ENCODE data around the gene PHLDB3. TPM values are rescaled to one million over a fixed set of nuclear protein-coding genes. Genes with fewer than 3 reads are reported as not detected.
"Not testable (repeated sequence)": the region's sequence is repeated elsewhere in the genome, so short reads cannot be mapped to it uniquely, and the experiment has no call there.

The PHLDB3 gene
- total RNA-seq (10 to 100 TPM in 1 of 2 donors, 1 to 10 TPM in 1; 9.7 to 10.2 TPM), polyA plus RNA-seq (10 to 100 TPM in 1 of 2 donors, 1 to 10 TPM in 1; 4.8 to 18.5 TPM)
- long read RNA-seq, donor 1, partial matches to known transcripts: 3 of 25 reads
- long read RNA-seq, donor 1, other reads (novel, unspliced or antisense): 22 of 25 reads
- long read RNA-seq, donor 2, partial matches to known transcripts: 2 of 5 reads
- long read RNA-seq, donor 2, other reads (novel, unspliced or antisense): 3 of 5 reads

DNA sequence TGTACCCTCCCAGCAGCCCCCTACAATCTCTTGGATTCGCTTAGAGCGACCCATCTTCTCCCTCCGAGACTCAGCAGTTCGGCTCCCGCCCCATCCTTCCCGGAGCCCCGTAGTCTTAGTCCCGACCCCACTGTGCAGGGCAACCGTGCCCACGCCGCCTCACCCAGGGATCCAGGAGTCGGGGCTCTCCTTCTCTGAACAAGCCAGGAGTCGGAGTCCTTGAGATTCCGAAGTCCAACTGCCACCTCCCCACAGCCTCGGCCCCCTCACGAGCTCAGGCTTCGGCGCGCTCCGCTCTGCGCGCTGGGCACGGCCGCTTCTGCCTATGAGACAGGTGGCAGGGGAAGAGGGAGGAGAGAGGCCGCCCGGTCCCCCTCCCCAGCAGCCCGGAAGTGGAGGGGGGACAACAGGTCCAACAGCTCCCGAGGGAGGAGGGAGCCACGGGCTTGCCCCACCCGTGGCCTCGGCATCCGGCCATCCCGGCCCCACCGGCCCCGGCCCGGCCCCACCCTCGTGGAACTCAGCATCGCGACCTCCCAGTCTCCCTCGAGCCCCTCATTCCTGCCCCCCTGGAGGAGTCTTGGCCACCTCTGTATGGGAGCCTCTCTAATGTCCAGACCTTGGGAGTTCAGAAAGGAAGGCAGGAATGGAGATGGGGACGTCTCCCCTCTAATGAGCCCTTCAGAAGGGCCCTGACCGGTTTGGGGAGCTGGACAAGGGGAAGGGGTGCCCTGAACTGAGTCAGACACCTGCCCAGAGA, at the start of gene PHLDB3:
TSS of gene PHLDB3 (minus strand) at position 321 of the 760 bp plus-strand sequence. CDS start 628 bp downstream, outside the sequence.
- Histone ChIP-seq H3K27me3 (ENCODE audit: control insufficient read depth in 1 of 2, insufficient read depth in 2 of 2, low read length in 1 of 2) (no peaks in the 10 kb centered on the region), H3K36me3 (ENCODE audit: control insufficient read depth in 1 of 2, insufficient read depth in 2 of 2, low read length in 1 of 2) (peaks cover 1 to 2% of the 10 kb centered on the region in 2 donors), H3K27ac (ENCODE audit: low read depth in 1 of 2, low read length in 2 of 2) (peak within 1 kb of the TSS in 1 of 2 donors; percentile 69), H3K4me3 (ENCODE audit: low read length in 2 of 2) (peak within 1 kb of the TSS; percentile 53 to 84), H3K4me1 (ENCODE audit: control insufficient read depth in 1 of 2, insufficient read depth in 2 of 2, low read length in 2 of 2) (no peaks in the 10 kb centered on the region), H3K9me3 (ENCODE audit: control insufficient read depth, low read length) (no peaks in the 10 kb centered on the region)
- intact Hi-C loops (cut with DNase I): loop anchor here (1.0 to 5.0 kb wide), 2 partner anchors 41 to 42 kb away; no protein-coding TSS in a partner anchor
- 3% methylated on average over 36 to 42 of the region's 42 CpGs for WGBS, 2 donors
- ATAC-seq (ENCODE audit: low FRiP score) (peak; percentile 71), DNase-seq (peak in 1 of 2 donors; percentile 85)

DNA sequence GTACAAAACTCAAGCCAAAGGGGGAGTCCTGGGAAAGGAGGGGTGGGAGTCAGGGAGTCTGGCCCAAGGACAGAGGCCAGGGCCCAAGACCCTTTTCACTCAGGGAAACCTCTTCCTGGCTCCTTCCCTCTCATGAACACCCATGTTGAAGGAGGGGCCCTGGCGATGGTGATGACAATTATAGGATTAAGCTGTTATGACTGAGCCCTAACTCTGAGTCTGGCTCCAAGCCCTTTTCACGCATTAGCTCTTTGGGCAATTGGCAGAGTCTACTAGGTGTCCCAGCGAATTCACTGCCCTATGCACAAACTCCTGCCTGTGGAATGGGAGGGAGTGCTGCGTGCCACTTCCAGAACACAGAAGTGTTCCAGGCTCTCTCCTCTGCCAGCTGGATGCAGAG, 49.1 kb upstream of the PHLDB3 start:
- no peak for ATAC-seq (ENCODE audit: low FRiP score)
- Histone ChIP-seq H3K36me3 (ENCODE audit: control insufficient read depth in 1 of 2, insufficient read depth in 2 of 2, low read length in 1 of 2) (peaks cover 0 to 5% of the 10 kb centered on the region in 2 donors), H3K9me3 (ENCODE audit: control insufficient read depth, low read length) (no peaks in the 10 kb centered on the region), H3K4me1 (ENCODE audit: control insufficient read depth in 1 of 2, insufficient read depth in 2 of 2, low read length in 2 of 2) (no peaks in the 10 kb centered on the region), H3K27me3 (ENCODE audit: control insufficient read depth in 1 of 2, insufficient read depth in 2 of 2, low read length in 1 of 2) (no peaks in the 10 kb centered on the region), H3K4me3 (ENCODE audit: low read length in 2 of 2) (no peak overlapping the region), H3K27ac (ENCODE audit: low read depth in 1 of 2, low read length in 2 of 2) (no peak overlapping the region)
- DNase-seq: no peak
- intact Hi-C loops (cut with DNase I): no loop called here
- WGBS, 2 donors: 45 to 54% methylated on average over 4 of the region's 4 CpGs

DNA sequence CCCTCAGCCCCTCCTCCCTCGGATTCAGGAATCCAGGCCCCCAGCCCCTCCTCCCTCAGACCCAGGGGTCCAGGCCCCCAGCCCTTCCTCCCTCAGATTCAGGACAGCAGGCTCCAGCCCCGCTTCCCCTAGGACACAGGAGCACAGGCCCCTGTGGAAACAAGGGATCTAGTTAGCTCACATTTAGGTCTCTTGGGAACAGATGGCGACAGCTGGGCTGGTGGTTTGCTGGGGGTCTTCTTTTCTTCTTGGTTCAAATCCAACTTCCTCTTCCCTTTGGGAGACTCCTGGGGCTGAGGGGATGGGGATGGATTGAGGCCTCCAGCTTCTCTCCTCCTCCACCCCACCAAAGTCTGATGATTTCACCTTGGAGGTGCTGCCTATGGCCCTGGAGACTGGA, 48.1 kb upstream of the PHLDB3 start:
- 78 to 92% methylated on average over 3 of the region's 3 CpGs for WGBS, 2 donors
- intact Hi-C loops (cut with DNase I): no loop called here
- Histone ChIP-seq H3K4me3 (ENCODE audit: low read length in 2 of 2) (no peak overlapping the region), H3K9me3 (ENCODE audit: control insufficient read depth, low read length) (no peaks in the 10 kb centered on the region), H3K27ac (ENCODE audit: low read depth in 1 of 2, low read length in 2 of 2) (no peak overlapping the region), H3K4me1 (ENCODE audit: control insufficient read depth in 1 of 2, insufficient read depth in 2 of 2, low read length in 2 of 2) (no peaks in the 10 kb centered on the region), H3K36me3 (ENCODE audit: control insufficient read depth in 1 of 2, insufficient read depth in 2 of 2, low read length in 1 of 2) (peaks cover 0 to 5% of the 10 kb centered on the region in 2 donors), H3K27me3 (ENCODE audit: control insufficient read depth in 1 of 2, insufficient read depth in 2 of 2, low read length in 1 of 2) (no peaks in the 10 kb centered on the region)
- no peak for ATAC-seq (ENCODE audit: low FRiP score)
- no peak for DNase-seq

DNA sequence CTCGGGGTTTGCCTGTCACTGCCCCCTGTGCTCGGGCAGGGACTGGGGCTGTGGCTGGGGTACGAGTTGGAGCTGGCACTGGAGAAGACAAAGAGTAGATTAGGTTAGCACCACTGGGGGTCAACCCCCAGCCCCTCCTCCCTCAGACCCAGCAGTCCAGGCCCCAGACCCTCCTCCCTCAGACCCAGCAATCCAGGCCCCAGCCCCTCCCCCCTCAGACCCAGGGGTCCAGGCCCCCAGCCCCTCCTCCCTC, 47.6 kb upstream of the PHLDB3 start:
- H3K27ac ChIP-seq (ENCODE audit: low read depth in 1 of 2, low read length in 2 of 2): no peak overlapping the region
- no peak overlapping the region for H3K4me3 ChIP-seq (ENCODE audit: low read length in 2 of 2)
- H3K36me3 ChIP-seq (ENCODE audit: control insufficient read depth in 1 of 2, insufficient read depth in 2 of 2, low read length in 1 of 2): peaks cover 0 to 5% of the 10 kb centered on the region in 2 donors
- H3K9me3 ChIP-seq (ENCODE audit: control insufficient read depth, low read length): no peaks in the 10 kb centered on the region
- no peak for ATAC-seq (ENCODE audit: low FRiP score)
- 71 to 83% methylated on average over 3 of the region's 3 CpGs for WGBS, 2 donors
- no peak for DNase-seq
- H3K4me1 ChIP-seq (ENCODE audit: control insufficient read depth in 1 of 2, insufficient read depth in 2 of 2, low read length in 2 of 2): no peaks in the 10 kb centered on the region
- intact Hi-C loops (cut with DNase I): no loop called here
- H3K27me3 ChIP-seq (ENCODE audit: control insufficient read depth in 1 of 2, insufficient read depth in 2 of 2, low read length in 1 of 2): no peaks in the 10 kb centered on the region

DNA sequence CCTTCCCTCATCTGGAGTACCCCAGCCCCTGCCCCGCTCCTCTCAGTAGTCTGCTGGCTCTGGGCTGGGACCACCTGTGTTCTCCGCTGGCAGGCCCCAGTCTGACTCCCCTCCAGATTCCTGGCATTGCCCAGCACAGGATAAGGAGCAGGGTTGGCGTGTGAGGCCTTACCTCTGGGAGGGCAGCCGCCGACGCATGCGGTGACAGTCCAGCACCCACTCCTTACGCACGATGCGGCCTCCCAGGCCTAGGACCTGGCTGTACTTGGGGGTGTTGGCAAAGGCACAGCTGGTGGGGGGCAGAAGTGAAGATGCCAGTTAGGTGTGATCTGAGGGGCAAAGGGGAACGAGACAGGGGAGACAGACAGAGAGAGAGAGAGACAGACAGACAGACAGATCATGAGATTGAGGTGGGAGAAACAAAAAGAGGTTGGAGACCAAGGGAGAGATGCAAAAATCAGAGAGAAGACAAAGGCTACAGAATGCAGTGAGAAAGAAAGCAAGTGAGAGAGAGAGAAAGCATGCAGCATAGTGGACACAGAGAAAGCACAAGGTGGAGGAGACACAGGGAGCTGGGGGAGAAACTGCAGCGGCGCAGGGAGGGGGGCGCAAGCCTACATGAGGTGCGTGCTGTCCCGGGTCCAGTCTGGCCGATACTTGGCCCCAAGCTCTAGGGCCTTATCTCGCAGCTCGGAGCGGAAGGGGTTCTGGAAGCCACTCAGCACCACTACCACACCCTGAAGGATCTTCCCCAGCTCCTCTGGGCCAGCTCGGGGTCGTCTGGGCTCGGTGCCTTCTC, 47.1 kb upstream of the PHLDB3 start:
- no peak for DNase-seq
- H3K4me3 ChIP-seq (ENCODE audit: low read length in 2 of 2): no peak overlapping the region
- H3K27ac ChIP-seq (ENCODE audit: low read depth in 1 of 2, low read length in 2 of 2): no peak overlapping the region
- ATAC-seq (ENCODE audit: low FRiP score): no peak
- peaks cover 0 to 5% of the 10 kb centered on the region in 2 donors for H3K36me3 ChIP-seq (ENCODE audit: control insufficient read depth in 1 of 2, insufficient read depth in 2 of 2, low read length in 1 of 2)
- intact Hi-C loops (cut with DNase I): no loop called here
- 92 to 94% methylated on average over 23 of the region's 23 CpGs for WGBS, 2 donors
- no peaks in the 10 kb centered on the region for H3K9me3 ChIP-seq (ENCODE audit: control insufficient read depth, low read length)
- H3K27me3 ChIP-seq (ENCODE audit: control insufficient read depth in 1 of 2, insufficient read depth in 2 of 2, low read length in 1 of 2): no peaks in the 10 kb centered on the region
- H3K4me1 ChIP-seq (ENCODE audit: control insufficient read depth in 1 of 2, insufficient read depth in 2 of 2, low read length in 2 of 2): no peaks in the 10 kb centered on the region

DNA sequence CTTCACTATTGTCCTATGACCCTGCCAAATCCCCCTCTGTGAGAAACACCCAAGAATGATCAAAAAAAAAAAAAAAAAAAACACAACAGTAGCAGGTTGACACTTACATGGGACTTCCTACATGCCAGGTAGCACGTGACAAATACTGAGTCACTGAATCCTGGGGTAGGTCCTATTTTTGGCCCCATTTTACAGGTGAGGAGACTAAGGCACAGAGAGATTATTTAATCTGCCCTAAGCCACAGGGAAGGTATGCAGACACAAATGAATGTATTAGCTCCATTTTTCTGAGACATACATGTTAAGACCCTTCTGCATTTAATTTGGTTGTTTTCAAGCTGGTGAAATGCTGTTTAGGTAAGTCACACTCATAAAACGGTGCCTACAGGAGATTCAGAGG, 44.2 kb upstream of the PHLDB3 start:
- Histone ChIP-seq H3K27ac (ENCODE audit: low read depth in 1 of 2, low read length in 2 of 2) (no peak overlapping the region), H3K27me3 (ENCODE audit: control insufficient read depth in 1 of 2, insufficient read depth in 2 of 2, low read length in 1 of 2) (no peaks in the 10 kb centered on the region), H3K4me1 (ENCODE audit: control insufficient read depth in 1 of 2, insufficient read depth in 2 of 2, low read length in 2 of 2) (no peaks in the 10 kb centered on the region), H3K36me3 (ENCODE audit: control insufficient read depth in 1 of 2, insufficient read depth in 2 of 2, low read length in 1 of 2) (peaks cover 0 to 7% of the 10 kb centered on the region in 2 donors), H3K9me3 (ENCODE audit: control insufficient read depth, low read length) (no peaks in the 10 kb centered on the region), H3K4me3 (ENCODE audit: low read length in 2 of 2) (no peak overlapping the region)
- 81 to 84% methylated on average over 2 of the region's 2 CpGs for WGBS, 2 donors
- ATAC-seq (ENCODE audit: low FRiP score) (no peak), DNase-seq (no peak)
- intact Hi-C loops (cut with DNase I): no loop called here

DNA sequence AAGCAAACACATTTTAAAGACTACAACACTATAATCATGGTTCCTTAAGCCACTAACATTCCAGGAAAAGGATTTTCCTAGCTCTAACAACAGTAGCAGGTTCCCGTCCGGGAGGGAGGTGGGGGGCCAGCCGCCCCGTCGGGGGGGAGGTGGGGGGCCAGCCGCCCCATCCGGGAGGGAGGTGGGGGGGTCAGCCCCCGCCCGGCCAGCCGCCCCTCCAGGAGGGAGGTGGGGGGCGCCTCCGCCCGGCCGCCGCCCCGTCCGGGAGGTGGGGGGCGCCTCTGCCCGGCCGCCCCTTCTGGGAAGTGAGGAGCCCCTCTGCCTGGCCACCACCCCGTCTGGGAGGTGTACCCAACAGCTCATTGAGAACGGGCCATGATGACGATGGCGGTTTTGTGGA, 43.4 kb upstream of the PHLDB3 start:
- H3K27ac ChIP-seq (ENCODE audit: low read depth in 1 of 2, low read length in 2 of 2); ATAC-seq (ENCODE audit: low FRiP score); H3K4me1 ChIP-seq (ENCODE audit: control insufficient read depth in 1 of 2, insufficient read depth in 2 of 2, low read length in 2 of 2); DNase-seq; H3K4me3 ChIP-seq (ENCODE audit: low read length in 2 of 2); H3K9me3 ChIP-seq (ENCODE audit: control insufficient read depth, low read length); H3K36me3 ChIP-seq (ENCODE audit: control insufficient read depth in 1 of 2, insufficient read depth in 2 of 2, low read length in 1 of 2); H3K27me3 ChIP-seq (ENCODE audit: control insufficient read depth in 1 of 2, insufficient read depth in 2 of 2, low read length in 1 of 2); intact Hi-C loops (cut with DNase I): not testable (repeated sequence)
- 85 to 88% methylated on average over 15 to 20 of the region's 24 CpGs for WGBS, 2 donors

DNA sequence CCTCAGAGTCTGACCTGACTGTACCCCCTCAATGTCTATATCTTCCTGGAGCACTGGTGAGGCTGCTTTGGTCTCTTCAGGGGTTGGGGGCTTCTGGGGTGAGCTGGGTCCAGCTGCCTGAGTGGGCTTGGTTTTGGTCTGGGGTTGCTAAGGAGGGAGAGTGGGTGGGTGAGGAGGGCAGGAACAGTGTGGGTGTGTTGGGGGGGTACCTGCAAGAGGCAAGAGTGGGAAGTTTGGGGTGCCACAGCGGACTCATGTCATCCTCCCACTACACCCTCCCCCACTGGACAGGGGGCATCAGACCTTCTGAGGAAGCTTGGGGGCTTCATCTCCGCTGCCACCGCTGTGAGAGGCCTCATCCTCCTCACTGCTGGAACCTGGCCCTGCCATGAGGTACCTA, 42.0 kb upstream of the PHLDB3 start:
- Histone ChIP-seq H3K4me3 (ENCODE audit: low read length in 2 of 2) (no peak overlapping the region), H3K27ac (ENCODE audit: low read depth in 1 of 2, low read length in 2 of 2) (no peak overlapping the region), H3K36me3 (ENCODE audit: control insufficient read depth in 1 of 2, insufficient read depth in 2 of 2, low read length in 1 of 2) (peaks cover 1 to 5% of the 10 kb centered on the region in 2 donors), H3K9me3 (ENCODE audit: control insufficient read depth, low read length) (no peaks in the 10 kb centered on the region), H3K27me3 (ENCODE audit: control insufficient read depth in 1 of 2, insufficient read depth in 2 of 2, low read length in 1 of 2) (no peaks in the 10 kb centered on the region), H3K4me1 (ENCODE audit: control insufficient read depth in 1 of 2, insufficient read depth in 2 of 2, low read length in 2 of 2) (no peaks in the 10 kb centered on the region)
- intact Hi-C loops (cut with DNase I): no loop called here
- ATAC-seq (ENCODE audit: low FRiP score): no peak
- no peak for DNase-seq
- WGBS, 2 donors: 98 to 100% methylated on average over 3 of the region's 3 CpGs

All from aorta (tissue), 5 donors.